Progenitor cell of endocrine pancreas (in vitro differentiated cells): ENCODE measurements around the gene XAB2. TPM values are rescaled to one million over a fixed set of nuclear protein-coding genes. Genes with fewer than 3 reads are reported as not detected.

Experiments used
- DNase-seq: peaks from one replicate; pipeline ENCODE4 v3.0.0; 2021; ENCODE audit warnings: low spot score; ENCODE audit not compliant: unreplicated experiment
- H3K27ac Mint-ChIP-seq: 2 replicates; pipeline ENCODE4 v1.8.0; 2021; ENCODE audit warnings: mild to moderate bottlenecking, moderate library complexity, mixed read lengths
- H3K27me3 Mint-ChIP-seq: 2 replicates; pipeline ENCODE4 v1.8.0; 2021; ENCODE audit warnings: mixed read lengths
- H3K36me3 Mint-ChIP-seq: 2 replicates; pipeline ENCODE4 v1.8.0; 2022; ENCODE audit warnings: mixed read lengths; ENCODE audit not compliant: insufficient read depth
- H3K4me1 Mint-ChIP-seq: 2 replicates; pipeline ENCODE4 v1.8.0; 2021; ENCODE audit warnings: low read depth, mixed read lengths
- H3K4me3 Mint-ChIP-seq: 2 replicates; pipeline ENCODE4 v1.8.0; 2021; ENCODE audit warnings: low read depth, mild to moderate bottlenecking, moderate library complexity, mixed read lengths
- H3K9me3 Mint-ChIP-seq: 2 replicates; pipeline ENCODE4 v1.8.0; 2021; ENCODE audit warnings: low read depth, mixed read lengths
- total RNA-seq: library from RNA; stranded (reverse); gene quantifications from 2 replicates; pipeline ENCODE4 v1.2.1, GENCODE V29; 2021
- TF ChIP-seq, protein P1 (sequence below): fragments of 200-600 bp; sonication (generic); IDR thresholded peaks from one replicate; pipeline ENCODE4 v1.5.0; 2021; ENCODE audit warnings: antibody characterized with exemption, mild to moderate bottlenecking; ENCODE audit not compliant: unreplicated experiment

XAB2 gene
- total RNA-seq, 1 donor from 2014 or later = 40.3 TPM

DNA sequence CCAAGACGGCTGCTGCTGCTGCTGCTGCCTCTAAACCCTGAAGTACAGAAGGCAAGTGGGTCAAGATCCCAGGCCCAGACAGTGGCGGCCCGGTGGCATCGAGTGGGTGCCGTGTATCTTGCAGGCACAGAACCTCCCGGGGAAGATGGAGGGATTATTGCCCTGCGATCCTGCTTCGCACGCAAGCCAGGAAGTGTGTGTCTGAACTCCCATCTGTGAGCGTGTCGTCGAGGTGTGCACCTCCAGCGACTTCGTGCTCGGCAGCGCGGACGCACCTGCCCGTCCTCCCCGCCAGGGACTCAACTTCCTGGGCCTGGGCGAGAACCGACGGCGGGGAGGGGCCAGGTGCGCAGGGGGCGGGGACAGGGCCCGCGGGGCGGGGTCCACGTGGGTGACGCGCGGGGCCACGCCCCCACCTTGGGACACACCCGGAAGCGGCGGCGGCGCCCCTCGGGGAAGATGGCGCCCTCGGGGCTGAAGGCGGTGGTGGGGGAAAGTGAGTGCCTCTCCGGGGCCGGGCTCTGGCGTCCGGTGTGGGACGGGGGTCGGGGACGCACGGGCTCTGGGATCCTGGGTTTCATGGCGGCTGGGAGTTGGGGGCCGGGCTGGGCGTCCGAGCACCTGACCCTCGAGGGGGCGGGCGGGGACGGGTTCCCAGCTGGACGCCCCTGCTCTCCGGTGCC is 7.5 kb upstream of the XAB2 start, which contains the start of gene STXBP2:
Gene STXBP2, plus strand, starts transcription at position 420 of the 683 bp plus-strand sequence. Its CDS starts 40 bp downstream, at position 460.
- DNase-seq = peak; percentile 85
- Mint-ChIP-seq H3K27me3 (peaks cover 14% of the 10 kb centered on the region), H3K4me3 (peak within 1 kb of the TSS; percentile 76), H3K4me1 (no peaks in the 10 kb centered on the region), H3K9me3 (no peaks in the 10 kb centered on the region), H3K27ac (peak within 1 kb of the TSS; percentile 87), H3K36me3 (peaks cover 5% of the 10 kb centered on the region)
- TF ChIP-seq, protein P1, sequence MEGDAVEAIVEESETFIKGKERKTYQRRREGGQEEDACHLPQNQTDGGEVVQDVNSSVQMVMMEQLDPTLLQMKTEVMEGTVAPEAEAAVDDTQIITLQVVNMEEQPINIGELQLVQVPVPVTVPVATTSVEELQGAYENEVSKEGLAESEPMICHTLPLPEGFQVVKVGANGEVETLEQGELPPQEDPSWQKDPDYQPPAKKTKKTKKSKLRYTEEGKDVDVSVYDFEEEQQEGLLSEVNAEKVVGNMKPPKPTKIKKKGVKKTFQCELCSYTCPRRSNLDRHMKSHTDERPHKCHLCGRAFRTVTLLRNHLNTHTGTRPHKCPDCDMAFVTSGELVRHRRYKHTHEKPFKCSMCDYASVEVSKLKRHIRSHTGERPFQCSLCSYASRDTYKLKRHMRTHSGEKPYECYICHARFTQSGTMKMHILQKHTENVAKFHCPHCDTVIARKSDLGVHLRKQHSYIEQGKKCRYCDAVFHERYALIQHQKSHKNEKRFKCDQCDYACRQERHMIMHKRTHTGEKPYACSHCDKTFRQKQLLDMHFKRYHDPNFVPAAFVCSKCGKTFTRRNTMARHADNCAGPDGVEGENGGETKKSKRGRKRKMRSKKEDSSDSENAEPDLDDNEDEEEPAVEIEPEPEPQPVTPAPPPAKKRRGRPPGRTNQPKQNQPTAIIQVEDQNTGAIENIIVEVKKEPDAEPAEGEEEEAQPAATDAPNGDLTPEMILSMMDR = peak; percentile 38

DNA sequence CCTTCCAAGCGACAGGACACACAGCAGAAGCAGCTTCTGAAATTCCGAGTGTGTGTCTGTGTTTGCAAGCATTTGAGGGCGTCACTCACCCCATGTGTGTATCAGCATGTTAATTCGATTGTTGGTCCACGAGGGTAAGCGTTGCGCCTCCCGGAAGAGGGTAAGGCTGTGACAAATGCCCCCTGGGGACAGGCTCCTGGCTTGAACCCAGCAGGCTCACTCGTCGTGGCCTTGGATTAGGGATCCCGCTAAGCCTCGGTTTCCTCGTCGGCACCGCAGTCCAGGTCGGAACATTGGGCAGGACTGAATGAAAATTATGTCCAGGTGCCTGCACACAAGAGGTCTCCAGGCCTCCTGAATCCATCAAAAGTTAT is 7.0 kb upstream of the XAB2 start:
- Mint-ChIP-seq H3K36me3 (peaks cover 5% of the 10 kb centered on the region), H3K4me3 (peak overlapping the region; percentile 76), H3K9me3 (no peaks in the 10 kb centered on the region), H3K4me1 (no peaks in the 10 kb centered on the region), H3K27ac (peak overlapping the region; percentile 74), H3K27me3 (peaks cover 14% of the 10 kb centered on the region)
- TF ChIP-seq, protein P1 = no peak
- DNase-seq = no peak

DNA sequence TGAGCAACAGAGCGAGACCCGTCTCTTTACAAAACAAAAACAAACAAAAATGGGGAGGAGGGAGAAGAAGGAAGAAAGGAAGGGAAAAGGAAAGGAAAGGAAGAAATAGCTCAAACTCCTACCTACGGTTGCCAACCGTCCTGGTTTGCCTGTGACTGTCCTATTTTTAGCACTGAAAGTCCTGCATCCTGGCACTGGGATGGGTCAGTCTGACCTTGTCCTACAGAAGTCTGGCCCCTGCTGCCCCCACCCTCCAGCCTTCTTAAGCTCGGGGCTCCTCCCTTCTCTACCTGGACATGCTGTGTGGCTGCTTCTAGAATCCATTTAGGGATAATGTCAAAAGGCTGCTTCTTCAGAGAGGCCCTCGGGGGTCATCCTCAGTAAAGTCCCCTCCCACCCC is 6.3 kb upstream of the XAB2 start:
- DNase-seq = no peak
- Mint-ChIP-seq H3K4me1 (peaks cover 4% of the 10 kb centered on the region), H3K4me3 (peak overlapping the region; percentile 76), H3K9me3 (no peaks in the 10 kb centered on the region), H3K27ac (no peak overlapping the region), H3K36me3 (peaks cover 5% of the 10 kb centered on the region), H3K27me3 (peaks cover 14% of the 10 kb centered on the region)
- TF ChIP-seq, protein P1 = no peak

DNA sequence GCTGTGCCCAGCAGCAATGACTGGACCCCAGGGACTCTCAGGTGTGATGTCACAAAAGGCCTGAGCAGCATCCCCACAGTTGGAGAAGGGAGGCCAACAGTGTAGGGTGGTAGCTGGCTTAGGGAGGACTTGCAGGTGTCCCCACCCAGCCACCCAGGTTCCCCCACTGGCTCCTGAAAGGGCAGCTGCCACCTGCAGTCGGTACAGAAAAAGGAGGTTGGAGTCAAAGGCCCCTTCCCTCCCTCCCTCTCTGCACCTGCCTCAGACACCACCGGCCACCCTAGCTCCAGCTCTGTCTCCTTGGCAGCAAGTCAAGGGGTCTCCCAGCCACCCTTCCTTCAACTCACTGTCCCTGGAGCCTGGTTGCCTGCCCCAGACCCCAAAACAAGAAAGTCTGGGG is 4.4 kb upstream of the XAB2 start, which contains the start of gene PCP2:
Gene PCP2, minus strand, starts transcription at position 22 of the 400 bp plus-strand sequence. CDS start 262 bp downstream, outside the sequence.
- Mint-ChIP-seq H3K4me1 (peaks cover 19% of the 10 kb centered on the region), H3K27ac (peak within 1 kb of the TSS; percentile 87), H3K9me3 (no peaks in the 10 kb centered on the region), H3K36me3 (peaks cover 5% of the 10 kb centered on the region), H3K27me3 (peaks cover 14% of the 10 kb centered on the region), H3K4me3 (no peak within 1 kb of the TSS)
- DNase-seq = no peak
- TF ChIP-seq, protein P1 = no peak

DNA sequence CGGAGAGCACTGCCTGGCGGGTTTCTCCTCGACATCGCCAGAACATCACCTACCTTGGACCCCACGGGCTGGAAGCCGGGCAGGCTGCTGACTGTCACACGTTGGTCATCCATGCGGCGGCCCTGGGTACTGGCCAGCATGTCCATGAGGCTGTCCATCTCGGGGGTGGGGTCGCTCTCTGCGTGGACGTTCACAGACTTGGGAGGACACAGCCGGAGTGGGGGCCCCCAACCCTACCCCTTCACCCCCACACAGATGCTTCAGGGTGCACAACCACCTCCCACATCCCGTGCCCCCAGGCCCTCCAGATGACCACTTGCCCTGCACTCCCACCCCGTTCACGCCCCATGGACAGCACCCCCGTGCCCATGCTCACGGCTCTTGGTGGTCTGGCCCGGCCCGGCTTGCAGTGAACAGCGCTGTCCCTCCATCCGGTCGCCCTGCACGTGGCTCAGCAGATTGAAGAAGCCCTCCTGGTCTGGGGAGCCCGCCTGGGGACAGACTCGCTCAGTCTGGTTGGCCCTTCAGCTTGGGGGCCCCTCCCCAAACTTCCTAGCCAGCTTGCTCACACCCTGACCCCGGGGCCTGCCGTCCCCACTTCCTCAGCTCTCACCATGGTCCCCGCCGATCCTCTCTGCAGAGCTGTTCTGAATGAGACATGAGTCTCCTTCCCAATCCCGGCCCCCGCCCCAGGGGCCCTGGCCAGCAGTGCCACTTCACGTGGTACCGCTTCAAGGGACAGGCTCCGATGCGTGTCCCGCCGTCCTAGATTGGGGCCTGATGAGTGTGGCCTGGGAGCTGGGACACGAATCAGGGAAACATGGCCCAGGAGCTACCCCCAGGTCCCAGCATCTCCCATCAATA is 3.2 kb upstream of the XAB2 start:
- TF ChIP-seq, protein P1 = no peak
- DNase-seq = no peak
- no peaks in the 10 kb centered on the region for H3K9me3 Mint-ChIP-seq
- no peak overlapping the region for H3K4me3 Mint-ChIP-seq
- H3K27ac Mint-ChIP-seq = no peak overlapping the region
- peaks cover 14% of the 10 kb centered on the region for H3K27me3 Mint-ChIP-seq
- peaks cover 5% of the 10 kb centered on the region for H3K36me3 Mint-ChIP-seq
- peaks cover 26% of the 10 kb centered on the region for H3K4me1 Mint-ChIP-seq
